Esophagus muscularis mucosa (tissue), 3 donors: ENCODE results near the gene LARP4B.

Source experiments
- CTCF ChIP-seq, 3 experiments: fragments of 200-600 bp in 2 of 3; fragments of 450-650 bp in 1 of 3; sonication (generic) in 2 of 3; IDR thresholded peaks; one replicate each; pipeline ENCODE4 v1.5.1; 2017 to 2019; ENCODE audit warnings: antibody characterized with exemption in 3 of 3, mild to moderate bottlenecking in 2 of 3, moderate library complexity in 1 of 3
- POLR2AphosphoS5 ChIP-seq, 2 donors: sonication (generic); formaldehyde crosslinking; IDR thresholded peaks; one replicate each; pipeline ENCODE4 v1.6.1; 2017; ENCODE audit warnings: antibody characterized with exemption in 2 of 2

- TF ChIP-seq POLR2AphosphoS5 (IDR thresholded peaks at IDR 0.05): no peak
- no peak for TF ChIP-seq CTCF (IDR thresholded peaks at IDR 0.05)
Measured at GRCh38 chr10:929960-930624, 1.4 kb downstream of the LARP4B start.
